ENCODE measurements around the gene ST3GAL4. TPM values are rescaled to one million over a fixed set of nuclear protein-coding genes. Genes with fewer than 3 reads are reported as not detected.

ST3GAL4 gene
- total RNA-seq, 4 donors from 2014 or later = 13.2 to 59.3 (median 41.9) TPM

- TF ChIP-seq CTCF (IDR thresholded peaks at IDR 0.05) = no peak
- DNase-seq (ENCODE audit: low spot score) = no peak
- ATAC-seq (ENCODE audit: low FRiP score) = no peak
These were observed 63.4 kb downstream of the ST3GAL4 start for GRCh38 chr11:126418887-126419286.

GRCh38 chr11:126419801-126420697, 64.6 kb downstream of the ST3GAL4 start:
- TF ChIP-seq CTCF (IDR thresholded peaks at IDR 0.05) = no peak
- DNase-seq (ENCODE audit: low spot score) = no peak
- ATAC-seq (ENCODE audit: low FRiP score) = no peak

GRCh38 chr11:126420698-126421256, 65.3 kb downstream of the ST3GAL4 start:
- no peak for ATAC-seq (ENCODE audit: low FRiP score)
- DNase-seq (ENCODE audit: low spot score) = no peak
- no peak for TF ChIP-seq CTCF (IDR thresholded peaks at IDR 0.05)

GRCh38 chr11:126421271-126421671, 65.8 kb downstream of the ST3GAL4 start:
- ATAC-seq (ENCODE audit: low FRiP score) (no peak), DNase-seq (ENCODE audit: low spot score) (no peak)
- TF ChIP-seq CTCF (IDR thresholded peaks at IDR 0.05) = no peak

GRCh38 chr11:126422446-126422845, 67.0 kb downstream of the ST3GAL4 start:
- no peak for TF ChIP-seq CTCF (IDR thresholded peaks at IDR 0.05)
- DNase-seq (ENCODE audit: low spot score) (no peak), ATAC-seq (ENCODE audit: low FRiP score) (no peak)

- ATAC-seq (ENCODE audit: low FRiP score) = no peak
- TF ChIP-seq CTCF (IDR thresholded peaks at IDR 0.05) = no peak
These were observed 67.7 kb downstream of the ST3GAL4 start for GRCh38 chr11:126423154-126423553.

GRCh38 chr11:126423743-126424142, 68.3 kb downstream of the ST3GAL4 start:
- DNase-seq (ENCODE audit: low spot score) (no peak), ATAC-seq (ENCODE audit: low FRiP score) (no peak)
- no peak for TF ChIP-seq CTCF (IDR thresholded peaks at IDR 0.05)

More at GRCh38 chr11:126423154-126423553, 67.7 kb downstream of the ST3GAL4 start:
- no peak for DNase-seq (ENCODE audit: low spot score)
